Muscle layer of duodenum (tissue), 2 donors: Measurements from ENCODE around the gene SDCBP2.

Experiments
- H3K27ac ChIP-seq: one replicate; pipeline ENCODE4 v1.7.0; 2013; ENCODE audit warnings: mild to moderate bottlenecking, low read length
- H3K27me3 ChIP-seq: one replicate; pipeline ENCODE4 v1.7.0; 2013; ENCODE audit warnings: low read depth, mild to moderate bottlenecking, control low read depth, low read length
- H3K36me3 ChIP-seq, 2 donors: one replicate each; pipeline ENCODE4 v1.7.0; 2013; ENCODE audit warnings: low read length in 2 of 2, control low read depth in 1 of 2, mild to moderate bottlenecking in 1 of 2; ENCODE audit not compliant: insufficient read depth in 2 of 2, control insufficient read depth in 1 of 2
- H3K4me1 ChIP-seq, 2 donors: one replicate each; pipeline ENCODE4 v1.7.0; 2013; ENCODE audit warnings: low read length in 2 of 2, mild to moderate bottlenecking in 2 of 2, control low read depth in 1 of 2, moderate library complexity in 1 of 2; ENCODE audit not compliant: insufficient read depth in 2 of 2, control insufficient read depth in 1 of 2
- H3K4me3 ChIP-seq, 2 donors: one replicate each; pipeline ENCODE4 v1.7.0; 2013; ENCODE audit warnings: low read length in 2 of 2, low read depth in 1 of 2, mild to moderate bottlenecking in 1 of 2
- H3K9me3 ChIP-seq, 2 donors: one replicate each; pipeline ENCODE4 v1.7.0; 2013; ENCODE audit warnings: low read length in 2 of 2, control low read depth in 1 of 2, mild to moderate bottlenecking in 1 of 2; ENCODE audit not compliant: control insufficient read depth in 1 of 2
- donor health status: healthy.

Gene SDCBP2

DNA sequence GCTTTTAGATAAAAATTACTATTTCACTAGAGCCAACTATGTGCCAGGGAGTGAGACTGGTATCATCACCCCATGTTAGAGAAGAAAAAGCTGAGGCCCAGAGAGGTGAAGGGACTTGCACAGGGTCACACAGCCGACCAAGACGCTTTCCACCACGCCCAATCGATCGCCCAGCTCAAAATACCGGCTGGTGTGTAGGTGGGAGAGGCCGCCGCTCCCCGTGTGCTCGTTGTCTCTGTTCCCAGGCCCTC, 63.1 kb downstream of the SDCBP2 start:
- H3K27me3 ChIP-seq, result no peaks in the 10 kb centered on the region
- peaks cover 0 to 2% of the 10 kb centered on the region in 2 donors for H3K36me3 ChIP-seq
- peaks cover 7 to 19% of the 10 kb centered on the region in 2 donors for H3K4me1 ChIP-seq
- H3K9me3 ChIP-seq, result no peaks in the 10 kb centered on the region
- H3K4me3 ChIP-seq, result peak overlapping the region; percentile 50 to 85
- no peak overlapping the region for H3K27ac ChIP-seq

DNA sequence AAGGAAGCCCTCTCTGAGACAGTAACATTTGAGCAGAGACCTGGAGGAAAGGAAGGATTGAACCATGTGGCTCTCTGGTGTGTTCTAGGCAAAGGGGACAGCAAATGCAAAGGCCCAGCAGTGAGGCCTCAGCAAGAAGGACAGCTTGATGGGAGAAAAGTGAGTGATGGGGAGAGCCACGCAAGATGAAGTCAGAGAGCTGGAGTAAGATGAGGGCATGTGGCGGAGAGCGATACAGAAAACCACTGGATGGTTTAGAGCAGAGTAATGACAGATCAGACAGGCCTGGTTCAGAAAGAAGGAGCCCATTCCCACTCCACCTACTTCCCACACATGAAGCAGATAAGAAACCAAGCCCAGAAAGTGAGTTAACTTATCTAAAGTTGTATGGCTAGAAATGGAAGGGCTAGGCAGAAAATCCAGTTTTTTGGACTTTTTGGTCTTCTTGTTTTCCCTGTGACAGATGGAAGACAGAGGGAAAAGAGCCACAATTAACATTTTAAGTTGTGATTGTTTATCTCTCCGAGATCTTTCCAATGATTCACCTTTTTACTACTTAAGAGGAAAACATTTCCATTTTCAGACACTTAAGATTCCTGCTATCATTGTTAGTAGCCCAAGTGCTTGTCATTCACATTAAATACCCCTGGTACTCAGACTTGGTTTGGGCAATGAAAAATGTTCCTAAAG, 63.6 kb downstream of the SDCBP2 start:
- peaks cover 0 to 2% of the 10 kb centered on the region in 2 donors for H3K36me3 ChIP-seq
- H3K9me3 ChIP-seq, result no peaks in the 10 kb centered on the region
- H3K27ac ChIP-seq, result no peak overlapping the region

DNA sequence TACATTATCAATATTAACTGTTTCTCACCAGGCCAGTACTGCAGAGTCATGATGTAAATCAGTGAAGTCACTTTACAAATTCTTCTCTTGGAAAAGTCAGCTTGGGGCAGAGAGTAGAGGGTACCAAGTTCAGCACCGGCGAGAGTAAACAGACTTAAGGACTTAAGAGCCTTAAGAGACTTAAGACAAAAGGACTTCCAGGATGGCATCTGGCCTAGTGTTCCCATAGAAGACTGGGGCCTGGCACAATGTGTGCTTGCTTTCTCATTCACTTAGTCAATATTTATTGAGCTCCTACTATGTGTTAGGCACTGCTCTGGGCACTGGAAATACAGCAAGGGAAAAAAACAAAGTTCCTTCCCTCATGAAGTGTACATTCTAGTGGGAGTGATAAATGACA, 64.2 kb downstream of the SDCBP2 start:
- Histone ChIP-seq H3K4me1 (peaks cover 7 to 19% of the 10 kb centered on the region in 2 donors), H3K9me3 (no peaks in the 10 kb centered on the region), H3K4me3 (no peak overlapping the region), H3K27ac (no peak overlapping the region), H3K27me3 (no peaks in the 10 kb centered on the region), H3K36me3 (no peaks in the 10 kb centered on the region)

More for the DNA sequence above, 63.6 kb downstream of the SDCBP2 start:
- Histone ChIP-seq H3K4me1 (peaks cover 7 to 19% of the 10 kb centered on the region in 2 donors), H3K4me3 (peak overlapping the region; percentile 50 to 85), H3K27me3 (no peaks in the 10 kb centered on the region)

DNA sequence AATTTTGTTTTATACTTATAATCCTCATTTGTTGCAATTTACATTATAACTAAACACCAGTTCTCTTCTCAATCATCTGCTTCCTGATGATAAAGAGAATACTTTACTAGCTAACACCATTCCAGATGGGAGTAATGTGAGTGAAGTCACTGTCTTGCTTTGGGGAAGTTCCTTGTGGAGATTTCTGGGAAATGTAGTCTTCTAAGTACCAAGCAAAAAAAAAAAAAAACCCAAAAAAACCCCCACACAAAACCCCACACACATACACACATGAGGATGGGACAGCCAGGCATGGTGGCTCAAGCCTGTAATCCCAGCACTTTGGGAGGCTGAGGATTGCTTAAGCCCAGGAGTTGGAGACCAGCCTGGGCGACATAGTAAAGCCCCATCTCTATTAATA, 65.1 kb downstream of the SDCBP2 start:
- Histone ChIP-seq H3K9me3 (no peaks in the 10 kb centered on the region), H3K27me3 (no peaks in the 10 kb centered on the region), H3K27ac (no peak overlapping the region), H3K4me3 (no peak overlapping the region), H3K4me1 (peaks cover 7 to 19% of the 10 kb centered on the region in 2 donors), H3K36me3 (no peaks in the 10 kb centered on the region)
